K562 (cell line): ENCODE measurements around the gene ITPR1. TPM values are rescaled to one million over a fixed set of nuclear protein-coding genes. Genes with fewer than 3 reads are reported as not detected.

Source experiments
- BRF2 ChIP-seq: IDR thresholded peaks from 3 replicates; pipeline ENCODE4 v1.6.1; 2011; ENCODE audit warnings: borderline replicate concordance, mild to moderate bottlenecking; ENCODE audit not compliant: insufficient read length, insufficient read depth
- CBX3 ChIP-seq, 2 experiments: IDR thresholded peaks; 1 replicate in 1 of 2; 2 replicates in 1 of 2; pipeline ENCODE4 v1.6.1; 2012; ENCODE audit warnings: inconsistent platforms in 2 of 2, low read length in 2 of 2, borderline replicate concordance in 1 of 2, control low read depth in 1 of 2
- E2F4 ChIP-seq: sonication (generic); formaldehyde crosslinking; IDR thresholded peaks from 2 replicates; pipeline ENCODE4 v1.8.0; 2022; ENCODE audit warnings: mild to moderate bottlenecking, low read depth, missing genetic modification reagents
- ETV5 ChIP-seq: sonication (generic); formaldehyde crosslinking; IDR thresholded peaks from 2 replicates; pipeline ENCODE4 v1.4.0; 2020; ENCODE audit warnings: low read depth, mild to moderate bottlenecking, missing genetic modification reagents
- GTF2A2 ChIP-seq: IDR thresholded peaks from 2 replicates; pipeline ENCODE4 v1.6.1; 2016; ENCODE audit warnings: mild to moderate bottlenecking, missing genetic modification characterization, missing compliant biosample characterization
- HNRNPL ChIP-seq: fragments of 200-400 bp; formaldehyde crosslinking; IDR thresholded peaks from 2 replicates; pipeline ENCODE4 v1.6.1; 2017; ENCODE audit warnings: low read depth, mild to moderate bottlenecking, low read length
- KAT2B ChIP-seq: IDR thresholded peaks from one replicate; pipeline ENCODE4 v1.6.1; 2012; ENCODE audit warnings: low read depth, mild to moderate bottlenecking, control low read depth, inconsistent platforms, low read length, moderate library complexity
- MCM3 ChIP-seq: fragments of 450-650 bp; IDR thresholded peaks from 2 replicates; pipeline ENCODE4 v1.6.1; 2016
- MTA2 ChIP-seq: fragments of 450-650 bp; IDR thresholded peaks from 2 replicates; pipeline ENCODE4 v1.6.1; 2016; ENCODE audit warnings: low read depth
- SFPQ ChIP-seq: fragments of 200-400 bp; formaldehyde crosslinking; IDR thresholded peaks from 2 replicates; pipeline ENCODE4 v1.6.1; 2017; ENCODE audit warnings: mild to moderate bottlenecking, low read depth, low read length, moderate library complexity
- YBX1 ChIP-seq: fragments of 450-650 bp; IDR thresholded peaks from 2 replicates; pipeline ENCODE4 v1.7.1; 2016; ENCODE audit warnings: mild to moderate bottlenecking
- ZNF354B ChIP-seq: fragments of 250-450 bp; sonication (Bioruptor Pico); IDR thresholded peaks from 2 replicates; pipeline ENCODE4 v1.4.0; 2020
- ZNF668 ChIP-seq: fragments of 250-450 bp; sonication (Bioruptor Pico); IDR thresholded peaks from 2 replicates; pipeline ENCODE4 v1.8.0; 2022; ENCODE audit warnings: mild to moderate bottlenecking, inconsistent platforms
- ZNF695 ChIP-seq: fragments of 450-650 bp; formaldehyde crosslinking; IDR thresholded peaks from 2 replicates; pipeline ENCODE4 v1.4.0; 2020; ENCODE audit warnings: mild to moderate bottlenecking, moderate library complexity
- polyA plus RNA-seq, 8 experiments: library from polyadenylated mRNA; depleted of rRNA in 4 of 8; stranded (reverse) in 5 of 8; unstranded in 3 of 8; fragments of >200 nt; fragmentation: Nextera tagmentation in 2 of 8; fragmentation: Illumina TruSeq in 1 of 8; extraction: Ambion mirVana in 2 of 8; extraction: Trizol in 1 of 8; gene quantifications; 2 replicates each; pipeline versions ENCODE4 v1.2.1 to v1.2.3, GENCODE V29; 2011 to 2014; ENCODE audit warnings: inconsistent platforms in 1 of 8, missing spikeins in 1 of 8
- total RNA-seq, 7 experiments: library from RNA; depleted of rRNA in 6 of 7; stranded (reverse); fragments of >200 nt in 6 of 7; fragmentation: Illumina TruSeq in 2 of 7; extraction: Trizol in 2 of 7; gene quantifications; 2 replicates each; pipeline versions ENCODE4 v1.2.1 to v1.2.3, GENCODE V29; 2011 to 2021; ENCODE audit warnings: low replicate concordance in 1 of 7
- TF ChIP-seq, protein P1 (sequence below): fragments of 450-650 bp; IDR thresholded peaks from 2 replicates; pipeline ENCODE4 v1.6.1; 2016; ENCODE audit warnings: antibody characterized with exemption
- TF ChIP-seq, protein P2 (sequence below): fragments of 200-800 bp; sonication (Bioruptor generic); IDR thresholded peaks from 2 replicates; pipeline ENCODE4 v1.6.1; 2016; ENCODE audit warnings: missing genetic modification characterization, missing compliant biosample characterization

The ITPR1 gene
- total and polyA plus RNA-seq, 9 of the 15 experiments (the other 6 are each of a cell fraction or from before 2014, with no cell fraction given) = 22.4 to 40.0 (median 27.4) TPM

- TF ChIP-seq YBX1 (no peak), CBX3 (IDR thresholded peaks at IDR 0.05; ENCODE audit: borderline replicate concordance in 1 of 2, low read length in 2 of 2) (peak in 1 of 2 experiments; percentile 66; a peak in 1 of 3 replicates), ZNF354B (no peak), ZNF668 (CRISPR knock-in tag) (no peak), MCM3 (no peak), HNRNPL (no peak), ETV5 (CRISPR knock-in tag) (peak; percentile 32; the same call in 1 of the 2 replicates), KAT2B (no peak), E2F4 (CRISPR knock-in tag) (0 out of 2 replicates have a peak, but pooled peaks have one; percentile 54), ZNF695 (CRISPR knock-in tag) (no peak), GTF2A2 (tag) (peak; percentile 77; the same call in 1 of the 2 replicates), BRF2 (no peak), SFPQ (no peak), MTA2 (no peak)
- TF ChIP-seq, protein P1, sequence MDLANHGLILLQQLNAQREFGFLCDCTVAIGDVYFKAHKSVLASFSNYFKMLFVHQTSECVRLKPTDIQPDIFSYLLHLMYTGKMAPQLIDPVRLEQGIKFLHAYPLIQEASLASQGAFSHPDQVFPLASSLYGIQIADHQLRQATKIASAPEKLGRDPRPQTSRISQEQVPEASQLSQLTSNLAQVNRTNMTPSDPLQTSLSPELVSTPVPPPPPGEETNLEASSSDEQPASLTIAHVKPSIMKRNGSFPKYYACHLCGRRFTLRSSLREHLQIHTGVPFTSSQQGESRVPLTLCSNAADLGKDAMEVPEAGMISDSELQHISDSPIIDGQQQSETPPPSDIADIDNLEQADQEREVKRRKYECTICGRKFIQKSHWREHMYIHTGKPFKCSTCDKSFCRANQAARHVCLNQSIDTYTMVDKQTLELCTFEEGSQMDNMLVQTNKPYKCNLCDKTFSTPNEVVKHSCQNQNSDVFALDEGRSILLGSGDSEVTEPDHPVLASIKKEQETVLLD = no peak
- TF ChIP-seq, protein P2, sequence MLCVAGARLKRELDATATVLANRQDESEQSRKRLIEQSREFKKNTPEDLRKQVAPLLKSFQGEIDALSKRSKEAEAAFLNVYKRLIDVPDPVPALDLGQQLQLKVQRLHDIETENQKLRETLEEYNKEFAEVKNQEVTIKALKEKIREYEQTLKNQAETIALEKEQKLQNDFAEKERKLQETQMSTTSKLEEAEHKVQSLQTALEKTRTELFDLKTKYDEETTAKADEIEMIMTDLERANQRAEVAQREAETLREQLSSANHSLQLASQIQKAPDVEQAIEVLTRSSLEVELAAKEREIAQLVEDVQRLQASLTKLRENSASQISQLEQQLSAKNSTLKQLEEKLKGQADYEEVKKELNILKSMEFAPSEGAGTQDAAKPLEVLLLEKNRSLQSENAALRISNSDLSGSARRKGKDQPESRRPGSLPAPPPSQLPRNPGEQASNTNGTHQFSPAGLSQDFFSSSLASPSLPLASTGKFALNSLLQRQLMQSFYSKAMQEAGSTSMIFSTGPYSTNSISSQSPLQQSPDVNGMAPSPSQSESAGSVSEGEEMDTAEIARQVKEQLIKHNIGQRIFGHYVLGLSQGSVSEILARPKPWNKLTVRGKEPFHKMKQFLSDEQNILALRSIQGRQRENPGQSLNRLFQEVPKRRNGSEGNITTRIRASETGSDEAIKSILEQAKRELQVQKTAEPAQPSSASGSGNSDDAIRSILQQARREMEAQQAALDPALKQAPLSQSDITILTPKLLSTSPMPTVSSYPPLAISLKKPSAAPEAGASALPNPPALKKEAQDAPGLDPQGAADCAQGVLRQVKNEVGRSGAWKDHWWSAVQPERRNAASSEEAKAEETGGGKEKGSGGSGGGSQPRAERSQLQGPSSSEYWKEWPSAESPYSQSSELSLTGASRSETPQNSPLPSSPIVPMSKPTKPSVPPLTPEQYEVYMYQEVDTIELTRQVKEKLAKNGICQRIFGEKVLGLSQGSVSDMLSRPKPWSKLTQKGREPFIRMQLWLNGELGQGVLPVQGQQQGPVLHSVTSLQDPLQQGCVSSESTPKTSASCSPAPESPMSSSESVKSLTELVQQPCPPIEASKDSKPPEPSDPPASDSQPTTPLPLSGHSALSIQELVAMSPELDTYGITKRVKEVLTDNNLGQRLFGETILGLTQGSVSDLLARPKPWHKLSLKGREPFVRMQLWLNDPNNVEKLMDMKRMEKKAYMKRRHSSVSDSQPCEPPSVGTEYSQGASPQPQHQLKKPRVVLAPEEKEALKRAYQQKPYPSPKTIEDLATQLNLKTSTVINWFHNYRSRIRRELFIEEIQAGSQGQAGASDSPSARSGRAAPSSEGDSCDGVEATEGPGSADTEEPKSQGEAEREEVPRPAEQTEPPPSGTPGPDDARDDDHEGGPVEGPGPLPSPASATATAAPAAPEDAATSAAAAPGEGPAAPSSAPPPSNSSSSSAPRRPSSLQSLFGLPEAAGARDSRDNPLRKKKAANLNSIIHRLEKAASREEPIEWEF (CRISPR knock-in tag) = no peak
Measured at GRCh38 chr3:4466741-4467521, 26.2 kb upstream of the ITPR1 start, which contains the start of gene SUMF1 (continued).
